ENCODE data around the gene NAIF1. TPM values are rescaled to one million over a fixed set of nuclear protein-coding genes. Genes with fewer than 3 reads are reported as not detected.

Gene NAIF1
- total RNA-seq, 1 donor: 14.0 TPM

GRCh38 chr9:128102861-128103588, 35.9 kb upstream of the NAIF1 start:
- no peak for DNase-seq (ENCODE audit: low read depth in 2 of 3, low spot score in 2 of 3)

GRCh38 chr9:128102196-128102595, 35.1 kb upstream of the NAIF1 start:
- no peak for DNase-seq (ENCODE audit: low read depth in 2 of 3, low spot score in 2 of 3)

- no peak for DNase-seq (ENCODE audit: low read depth in 2 of 3, low spot score in 2 of 3)
Measured at GRCh38 chr9:128101690-128102089, 34.6 kb upstream of the NAIF1 start.

DNA sequence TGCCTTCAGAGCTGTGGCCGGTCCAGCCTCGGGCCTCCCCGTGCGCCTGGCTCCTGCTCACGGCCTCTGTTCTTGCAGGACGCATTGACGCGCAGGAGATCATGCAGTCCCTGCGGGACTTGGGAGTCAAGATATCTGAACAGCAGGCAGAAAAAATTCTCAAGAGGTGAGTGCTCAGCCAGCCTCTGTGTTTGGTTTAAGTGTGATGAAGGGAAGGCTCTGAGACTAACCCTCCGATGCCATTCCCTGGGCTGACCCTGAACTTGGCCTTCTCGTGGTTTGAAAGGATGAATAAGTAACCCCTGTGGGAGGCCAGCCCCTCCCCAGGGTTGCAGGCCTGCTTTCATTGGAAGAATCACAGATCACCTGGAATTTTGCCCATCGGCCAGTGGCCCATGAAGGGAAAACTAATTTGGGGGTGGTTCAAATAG, 34.1 kb upstream of the NAIF1 start:
- DNase-seq (ENCODE audit: low read depth in 2 of 3, low spot score in 2 of 3): no peak

DNA sequence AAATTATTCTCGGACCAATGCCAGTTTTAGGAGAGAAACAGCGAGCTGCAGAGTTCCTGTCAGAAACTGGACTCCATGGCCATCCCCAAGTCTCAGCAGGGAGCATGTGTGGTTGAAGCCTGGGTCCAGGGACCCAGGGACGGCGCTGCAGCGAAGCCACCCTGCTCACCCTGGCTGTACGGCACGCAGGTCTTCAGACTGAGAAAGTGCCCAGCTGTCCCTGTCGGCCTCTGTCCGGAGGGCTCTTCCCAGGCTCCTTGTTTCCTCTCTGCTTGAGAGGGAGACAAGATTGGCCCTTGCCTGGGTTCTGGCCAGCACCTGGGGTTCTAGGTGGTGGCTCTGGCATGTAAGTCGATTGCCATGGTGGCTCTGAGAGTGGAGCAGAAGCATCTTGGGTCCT, 33.5 kb upstream of the NAIF1 start:
- no peak for DNase-seq (ENCODE audit: low read depth in 2 of 3, low spot score in 2 of 3)

- no peak for DNase-seq (ENCODE audit: low read depth in 2 of 3, low spot score in 2 of 3)
Measured at GRCh38 chr9:128099932-128100491, 32.9 kb upstream of the NAIF1 start.

DNA sequence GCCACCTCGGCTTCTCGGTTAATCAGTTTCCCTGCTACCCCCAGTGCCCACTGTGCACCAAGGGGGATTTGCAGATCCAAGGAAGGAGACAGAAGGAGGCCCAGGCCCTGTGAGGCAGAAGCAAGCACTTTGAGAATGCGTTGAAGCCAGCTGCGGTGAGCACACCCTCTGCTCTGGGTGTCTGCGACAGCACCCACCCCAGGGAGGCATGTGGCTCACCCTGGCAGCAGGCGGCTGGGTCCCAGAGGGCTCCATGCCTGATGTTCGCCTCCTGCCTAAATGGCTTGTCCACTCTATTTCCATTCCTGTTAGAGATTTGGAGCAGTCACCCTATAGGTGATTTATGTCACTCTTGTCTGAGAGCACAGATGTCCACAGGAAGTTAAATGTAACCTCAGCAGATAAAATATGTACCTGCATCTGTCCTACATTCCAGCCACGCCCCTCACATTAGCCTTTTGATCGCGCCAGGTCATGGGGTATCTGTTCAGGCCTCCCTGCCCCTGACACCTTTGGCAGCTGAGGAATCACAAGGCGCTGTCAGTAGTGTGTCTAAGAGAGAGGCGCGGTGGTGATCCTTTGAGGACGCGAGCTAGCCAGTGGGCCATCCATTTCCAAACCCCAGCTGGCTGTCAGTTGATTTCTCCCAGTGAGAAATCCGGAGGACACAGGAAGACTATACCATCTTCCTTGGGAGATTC, 32.3 kb upstream of the NAIF1 start:
- no peak for DNase-seq (ENCODE audit: low read depth in 2 of 3, low spot score in 2 of 3)

- DNase-seq (ENCODE audit: low read depth in 2 of 3, low spot score in 2 of 3): peak in 2 of 3 donors; percentile 74 to 87
Measured at GRCh38 chr9:128098297-128099230, 31.4 kb upstream of the NAIF1 start.

GRCh38 chr9:128097543-128098296, 30.6 kb upstream of the NAIF1 start:
- no peak for DNase-seq (ENCODE audit: low read depth in 2 of 3, low spot score in 2 of 3)

GRCh38 chr9:128096616-128097536, 29.8 kb upstream of the NAIF1 start:
- no peak for DNase-seq (ENCODE audit: low read depth in 2 of 3, low spot score in 2 of 3)

DNA sequence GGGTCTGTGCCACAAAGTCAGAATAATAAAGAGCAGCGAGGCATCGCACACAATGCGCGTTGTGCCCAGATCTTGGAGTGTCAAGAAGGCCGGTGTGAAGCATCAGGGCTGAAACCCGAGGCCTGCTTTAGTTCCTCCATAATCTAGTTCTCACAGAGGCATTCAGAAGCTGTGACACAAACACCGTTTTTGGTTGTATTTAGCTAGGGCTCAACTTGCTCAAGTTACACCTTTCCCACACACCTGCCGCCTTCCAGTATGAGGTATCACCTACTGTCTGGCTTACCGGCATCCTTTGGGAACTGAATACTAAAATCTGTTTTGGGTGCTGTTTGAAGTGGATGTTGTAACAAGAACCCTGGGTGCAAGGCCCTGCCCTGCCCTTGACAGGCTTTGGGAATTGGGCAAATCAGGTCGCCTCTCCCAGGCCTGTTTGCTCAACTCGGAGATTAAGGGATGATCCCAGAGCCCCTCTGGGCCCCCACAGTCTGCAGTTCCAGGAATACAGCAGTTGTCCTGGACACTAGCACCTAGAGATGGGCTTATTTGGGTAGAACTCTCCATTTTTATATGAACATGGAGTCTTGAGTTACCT, 27.9 kb upstream of the NAIF1 start:
- DNase-seq (ENCODE audit: low read depth in 2 of 3, low spot score in 2 of 3): no peak

DNA sequence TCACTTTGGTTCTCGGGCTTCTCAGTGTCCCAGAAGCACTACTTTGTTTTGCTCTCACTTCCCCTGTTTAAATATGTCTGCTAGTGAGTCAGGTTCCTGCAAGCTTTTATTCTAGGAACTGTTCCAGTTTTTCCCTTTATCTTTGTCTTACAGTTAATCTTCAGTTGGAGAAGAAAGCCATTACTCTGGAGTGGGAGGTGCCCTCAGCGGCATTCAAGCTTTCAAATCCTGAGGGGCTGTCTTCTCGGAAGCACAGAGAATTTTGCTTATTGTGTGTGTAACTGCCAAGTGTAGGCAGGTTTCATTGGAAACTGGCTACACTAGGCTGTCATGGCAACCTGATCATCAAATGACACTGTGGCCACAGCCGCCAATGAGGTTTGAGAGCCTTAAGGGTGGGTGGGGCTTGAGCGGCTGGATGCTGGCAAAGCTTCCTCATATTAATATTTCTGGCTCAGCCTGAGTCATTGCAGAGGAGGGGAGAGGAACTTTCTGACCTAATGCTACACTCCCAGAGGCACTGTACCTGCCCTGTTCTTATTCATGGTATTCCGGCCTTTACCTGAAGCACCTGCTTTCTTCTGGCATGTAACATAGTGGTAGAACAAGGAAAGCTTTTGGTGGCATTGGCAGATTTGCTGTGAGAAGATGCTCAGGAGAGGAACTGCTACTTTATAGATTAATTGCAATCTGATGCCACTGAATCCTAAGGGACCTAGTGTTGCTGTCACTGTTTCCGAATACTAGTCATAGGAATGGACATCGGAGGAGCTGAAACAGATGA, 27.2 kb upstream of the NAIF1 start:
- peak in 2 of 3 donors; percentile 93 to 98 for DNase-seq (ENCODE audit: low read depth in 2 of 3, low spot score in 2 of 3)

DNA sequence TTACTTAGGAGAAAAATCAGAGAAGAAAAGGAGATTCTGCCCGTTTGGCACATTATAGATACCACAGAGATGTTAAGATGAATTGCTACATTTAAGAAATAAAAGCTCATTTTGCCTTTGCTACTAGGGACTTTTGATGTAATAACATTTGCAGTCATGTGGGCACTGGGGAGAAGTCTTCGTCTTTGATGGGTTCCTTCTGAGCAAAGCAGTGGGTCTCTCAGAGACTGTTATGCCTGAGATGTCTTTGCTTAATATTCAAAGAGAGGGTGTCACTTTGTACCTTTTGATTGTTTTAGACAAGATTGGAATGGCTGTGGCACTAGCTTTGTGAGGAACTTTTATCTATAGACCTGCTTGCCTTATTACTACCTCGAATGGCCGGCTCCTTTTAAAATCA, 25.9 kb upstream of the NAIF1 start:
- DNase-seq (ENCODE audit: low read depth in 2 of 3, low spot score in 2 of 3): no peak

GRCh38 chr9:128092199-128092977, 25.3 kb upstream of the NAIF1 start:
- no peak for DNase-seq (ENCODE audit: low read depth in 2 of 3, low spot score in 2 of 3)

- DNase-seq (ENCODE audit: low read depth in 2 of 3, low spot score in 2 of 3): no peak
Measured at GRCh38 chr9:128091571-128091970, 24.5 kb upstream of the NAIF1 start.

DNA sequence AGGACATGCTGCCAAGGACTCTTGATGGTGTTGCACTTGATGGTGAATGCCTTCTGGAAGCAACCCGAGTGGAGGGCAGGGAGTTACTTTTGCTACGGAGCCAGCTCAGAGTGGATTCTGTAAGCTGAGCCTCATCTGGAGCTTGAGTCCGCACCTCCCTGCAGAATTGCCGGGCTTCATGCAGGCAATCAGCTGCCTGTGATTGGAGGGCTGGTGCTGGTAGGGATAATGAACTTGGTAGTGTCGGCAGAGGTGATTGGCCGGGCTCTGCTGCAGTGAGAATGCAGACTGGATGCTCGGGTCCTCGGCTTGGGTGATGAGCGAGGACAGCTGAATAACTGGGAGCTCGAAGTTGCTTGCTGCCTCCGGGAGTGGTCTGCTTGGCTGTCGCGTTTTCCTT, 24.0 kb upstream of the NAIF1 start:
- DNase-seq (ENCODE audit: low read depth in 2 of 3, low spot score in 2 of 3): no peak

- no peak for DNase-seq (ENCODE audit: low read depth in 2 of 3, low spot score in 2 of 3)
Measured at GRCh38 chr9:128089299-128089698, 22.2 kb upstream of the NAIF1 start.

Data from hematopoietic multipotent progenitor cell (in vitro differentiated cells).